Endothelial cell of umbilical vein (primary cell): Measurements from ENCODE around the gene HUNK. TPM values are rescaled to one million over a fixed set of nuclear protein-coding genes. Genes with fewer than 3 reads are reported as not detected.

Source experiments
- BruUV-seq: library from RNA; stranded (reverse); fragments of 400-500 nt; replicated peaks from 2 replicates; lab custom pipeline; 2021; lab: Mats Ljungman, UMichigan
- CTCF ChIA-PET: fragments of 300-600, 350-600 bp; sonication (Branson Sonifier 250); formaldehyde crosslinking; loops from one replicate; lab custom pipeline; 2021; ENCODE audit warnings: antibody characterized with exemption, inconsistent platforms; lab: Charles Lee
- POLR2A ChIA-PET: fragments of 300-600, 350-600 bp; sonication (Branson Sonifier 250); formaldehyde crosslinking; loops from one replicate; lab custom pipeline; 2021; ENCODE audit warnings: antibody characterized with exemption, inconsistent platforms; lab: Charles Lee
- DNase-seq: peaks from one replicate; pipeline ENCODE4 v3.0.0-alpha.2; 2011; ENCODE audit warnings: low read depth, low spot score
- FAIRE-seq: peaks from 2 replicates; lab custom pipeline; 2011; peaks lifted over from hg19 to GRCh38; lab: Jason Lieb, UNC
- H2AFZ ChIP-seq: 2 replicates; pipeline ENCODE4 v1.6.0; 2012; ENCODE audit warnings: low read depth, low read length, control low read depth, inconsistent platforms
- H3K27ac ChIP-seq: 2 replicates; pipeline ENCODE4 v1.5.1; 2011; ENCODE audit warnings: low read depth, mild to moderate bottlenecking, control low read depth, low read length, moderate library complexity; ENCODE audit not compliant: insufficient read depth
- H3K27me3 ChIP-seq, 2 experiments: 2 replicates each; pipeline versions ENCODE4 v1.6.0 to v1.6.1; 2011; ENCODE audit warnings: low read length in 2 of 2, mixed read lengths in 1 of 2; ENCODE audit not compliant: control insufficient read depth in 2 of 2, insufficient read depth in 2 of 2
- H3K36me3 ChIP-seq, 2 experiments: 2 replicates in 1 of 2; 3 replicates in 1 of 2; pipeline ENCODE4 v1.5.1; 2011; ENCODE audit warnings: low read length in 2 of 2, mild to moderate bottlenecking in 1 of 2, moderate library complexity in 1 of 2; ENCODE audit not compliant: control insufficient read depth in 2 of 2, insufficient read depth in 2 of 2; ENCODE audit errors: extremely low read depth in 1 of 2
- H3K4me1 ChIP-seq: 3 replicates; pipeline ENCODE4 v1.5.1; 2011; ENCODE audit warnings: mild to moderate bottlenecking, low read length; ENCODE audit not compliant: control insufficient read depth, insufficient read depth; ENCODE audit errors: extremely low read depth
- H3K4me2 ChIP-seq: 2 replicates; pipeline ENCODE4 v1.6.1; 2011; ENCODE audit warnings: low read length, control low read depth, mixed read lengths; ENCODE audit not compliant: insufficient read depth
- H3K4me3 ChIP-seq, 3 experiments: fragments of 200-600 bp in 1 of 3; sonication (generic), shearing (Covaris generic) in 1 of 3; replicated peaks in 1 of 3; 2 replicates each; pipeline ENCODE4 v1.5.1; 2011 to 2016; ENCODE audit warnings: control low read depth in 3 of 3, low read length in 3 of 3, mild to moderate bottlenecking in 2 of 3, inconsistent platforms in 1 of 3, low read depth in 1 of 3, moderate library complexity in 1 of 3; ENCODE audit not compliant: insufficient read depth in 1 of 3
- H3K79me2 ChIP-seq: 2 replicates; pipeline ENCODE4 v1.6.0; 2012; ENCODE audit warnings: low read length, inconsistent platforms; ENCODE audit not compliant: control insufficient read depth, insufficient read depth
- H3K9ac ChIP-seq: replicated peaks from 2 replicates; pipeline ENCODE3; 2011; ENCODE audit warnings: low read length, control low read depth; ENCODE audit not compliant: insufficient read depth; ENCODE audit errors: extremely low read depth
- H3K9me1 ChIP-seq: replicated peaks from 3 replicates; pipeline ENCODE4 v1.6.0; 2011; ENCODE audit warnings: mild to moderate bottlenecking, low read length; ENCODE audit not compliant: control insufficient read depth, insufficient read depth; ENCODE audit errors: extremely low read depth
- H3K9me3 ChIP-seq: replicated peaks from 2 replicates; pipeline ENCODE4 v1.5.1; 2012; ENCODE audit warnings: low read length, inconsistent platforms; ENCODE audit not compliant: control insufficient read depth, insufficient read depth
- H4K20me1 ChIP-seq: replicated peaks from 2 replicates; pipeline ENCODE3; 2011; ENCODE audit warnings: mild to moderate bottlenecking, low read length; ENCODE audit not compliant: control insufficient read depth, insufficient read depth; ENCODE audit errors: extremely low read depth
- EZH2 ChIP-seq: IDR thresholded peaks from 2 replicates; pipeline ENCODE4 v1.6.1; 2012; ENCODE audit warnings: borderline replicate concordance, low read depth, mild to moderate bottlenecking, moderate library complexity, low read length, inconsistent platforms; ENCODE audit not compliant: severe bottlenecking
- FOS ChIP-seq: IDR thresholded peaks from 2 replicates; pipeline ENCODE4 v1.6.1; 2011; ENCODE audit warnings: mild to moderate bottlenecking, low read length, moderate library complexity, borderline replicate concordance; ENCODE audit not compliant: insufficient read depth
- GATA2 ChIP-seq: IDR thresholded peaks from 2 replicates; pipeline ENCODE4 v1.7.0; 2011; ENCODE audit warnings: low read depth, mild to moderate bottlenecking, moderate library complexity, mixed read lengths, low read length; ENCODE audit not compliant: insufficient read length, insufficient read depth
- JUN ChIP-seq: IDR thresholded peaks from 2 replicates; pipeline ENCODE4 v1.6.1; 2011; ENCODE audit warnings: borderline replicate concordance, low read depth; ENCODE audit not compliant: insufficient read length, insufficient read depth
- MYC ChIP-seq: IDR thresholded peaks from one replicate; pipeline ENCODE4 v1.6.1; 2011; ENCODE audit warnings: mild to moderate bottlenecking, low read depth, low read length
- POLR2A ChIP-seq: IDR thresholded peaks from 2 replicates; pipeline ENCODE4 v1.6.1; 2012; ENCODE audit warnings: low read depth, mild to moderate bottlenecking, control low read depth, low read length
- POLR2AphosphoS5 ChIP-seq: IDR thresholded peaks from 2 replicates; pipeline ENCODE4 v1.6.1; 2012; ENCODE audit warnings: low read depth, mild to moderate bottlenecking, control low read depth, low read length, moderate library complexity; ENCODE audit not compliant: insufficient read depth
- dilution Hi-C: fragments of 300-500 bp; cut with MboI; formaldehyde crosslinking; loops from one replicate; pipeline ENCODE4 v1.15.0; 2019; ENCODE audit warnings: low sequenced_read_pairs; ENCODE audit not compliant: extremely low pct_ligation_motif_present
- intact Hi-C: fragments of 100-400 bp; cut with micrococcal nuclease; formaldehyde crosslinking; loops from one replicate; pipeline ENCODE4 v1.10.0; 2022
- polyA plus RNA-seq, 4 experiments: library from polyadenylated mRNA; depleted of rRNA in 3 of 4; stranded (reverse) in 3 of 4; unstranded in 1 of 4; fragments of >200 nt; gene quantifications; 2 replicates each; pipeline versions ENCODE4 v1.2.1 to v1.2.3, GENCODE V29; 2011 to 2012; ENCODE audit warnings: missing spikeins in 1 of 4
- total RNA-seq: library from RNA; stranded (reverse); gene quantifications from 2 replicates; pipeline ENCODE4 v1.2.3, GENCODE V29; 2021
- TF ChIP-seq, protein P1 (sequence below), 2 donors: IDR thresholded peaks; 1 replicate in 1 of 2; 2 replicates in 1 of 2; pipeline ENCODE4 v1.5.1; 2011; ENCODE audit warnings: low read length in 2 of 2, mild to moderate bottlenecking in 2 of 2, moderate library complexity in 2 of 2, control low read depth in 1 of 2, inconsistent platforms in 1 of 2, low read depth in 1 of 2; ENCODE audit not compliant: insufficient read depth in 1 of 2; ENCODE audit errors: extremely low read depth in 1 of 2
- TF ChIP-seq, protein P2 (sequence below): IDR thresholded peaks from 2 replicates; pipeline ENCODE4 v1.6.1; 2011; ENCODE audit not compliant: insufficient read depth, insufficient read length

The HUNK gene
- total and polyA plus RNA-seq, 2 donors (not counting 3 experiments of a cell fraction or from before 2014, with no cell fraction given): not detected

GRCh38 chr21:32003411-32003810 lies 130.6 kb downstream of the HUNK start:
- no peak overlapping the region for H2AFZ ChIP-seq
- TF ChIP-seq MYC (no peak), POLR2AphosphoS5 (no peak), GATA2 (no peak), EZH2 (no peak), JUN (no peak), FOS (no peak), POLR2A (no peak)
- TF ChIP-seq, protein P1, sequence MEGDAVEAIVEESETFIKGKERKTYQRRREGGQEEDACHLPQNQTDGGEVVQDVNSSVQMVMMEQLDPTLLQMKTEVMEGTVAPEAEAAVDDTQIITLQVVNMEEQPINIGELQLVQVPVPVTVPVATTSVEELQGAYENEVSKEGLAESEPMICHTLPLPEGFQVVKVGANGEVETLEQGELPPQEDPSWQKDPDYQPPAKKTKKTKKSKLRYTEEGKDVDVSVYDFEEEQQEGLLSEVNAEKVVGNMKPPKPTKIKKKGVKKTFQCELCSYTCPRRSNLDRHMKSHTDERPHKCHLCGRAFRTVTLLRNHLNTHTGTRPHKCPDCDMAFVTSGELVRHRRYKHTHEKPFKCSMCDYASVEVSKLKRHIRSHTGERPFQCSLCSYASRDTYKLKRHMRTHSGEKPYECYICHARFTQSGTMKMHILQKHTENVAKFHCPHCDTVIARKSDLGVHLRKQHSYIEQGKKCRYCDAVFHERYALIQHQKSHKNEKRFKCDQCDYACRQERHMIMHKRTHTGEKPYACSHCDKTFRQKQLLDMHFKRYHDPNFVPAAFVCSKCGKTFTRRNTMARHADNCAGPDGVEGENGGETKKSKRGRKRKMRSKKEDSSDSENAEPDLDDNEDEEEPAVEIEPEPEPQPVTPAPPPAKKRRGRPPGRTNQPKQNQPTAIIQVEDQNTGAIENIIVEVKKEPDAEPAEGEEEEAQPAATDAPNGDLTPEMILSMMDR (IDR thresholded peaks at IDR 0.05; ENCODE audit: extremely low read depth in 1 of 2, insufficient read depth in 1 of 2, low read depth in 1 of 2, low read length in 2 of 2): no peak
- TF ChIP-seq, protein P2, sequence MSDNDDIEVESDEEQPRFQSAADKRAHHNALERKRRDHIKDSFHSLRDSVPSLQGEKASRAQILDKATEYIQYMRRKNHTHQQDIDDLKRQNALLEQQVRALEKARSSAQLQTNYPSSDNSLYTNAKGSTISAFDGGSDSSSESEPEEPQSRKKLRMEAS: no peak
- BruUV-seq: no TSS peak
- H3K79me2 ChIP-seq: no peaks in the 10 kb centered on the region
- no peak overlapping the region for H3K27ac ChIP-seq
- no peak overlapping the region for H3K4me3 ChIP-seq
- no peaks in the 10 kb centered on the region for H3K36me3 ChIP-seq
- no peak for FAIRE-seq
- no peaks in the 10 kb centered on the region for H4K20me1 ChIP-seq
- H3K9ac ChIP-seq: no peak overlapping the region
- no peaks in the 10 kb centered on the region for H3K4me1 ChIP-seq
- DNase-seq: no peak
- dilution Hi-C loops: no loop called here
- intact Hi-C loops: no loop called here
- ChIA-PET POLR2A (no interaction called here), CTCF (no interaction called here)
- no peaks in the 10 kb centered on the region for H3K27me3 ChIP-seq
- H3K9me1 ChIP-seq: no peaks in the 10 kb centered on the region
- no peaks in the 10 kb centered on the region for H3K9me3 ChIP-seq
- H3K4me2 ChIP-seq: no peak overlapping the region
